22Rv1 (cell line): ENCODE results near the gene C1QTNF9.
"Not testable (repeated sequence)": the region's sequence is repeated elsewhere in the genome, so short reads cannot be mapped to it uniquely, and the experiment has no call there.

Experiments used
- H3K27ac ChIP-seq: fragments of 450-650 bp; 2 replicates; pipeline ENCODE4 v1.5.1; 2017
- ZFX ChIP-seq: fragments of 450-650 bp; IDR thresholded peaks from 2 replicates; pipeline ENCODE4 v1.6.1; 2017; ENCODE audit warnings: antibody characterized with exemption, borderline replicate concordance
- TF ChIP-seq, protein P1 (sequence below): fragments of 450-650 bp; IDR thresholded peaks from 2 replicates; pipeline ENCODE4 v1.5.1; 2017; ENCODE audit warnings: mild to moderate bottlenecking

The C1QTNF9 gene

DNA sequence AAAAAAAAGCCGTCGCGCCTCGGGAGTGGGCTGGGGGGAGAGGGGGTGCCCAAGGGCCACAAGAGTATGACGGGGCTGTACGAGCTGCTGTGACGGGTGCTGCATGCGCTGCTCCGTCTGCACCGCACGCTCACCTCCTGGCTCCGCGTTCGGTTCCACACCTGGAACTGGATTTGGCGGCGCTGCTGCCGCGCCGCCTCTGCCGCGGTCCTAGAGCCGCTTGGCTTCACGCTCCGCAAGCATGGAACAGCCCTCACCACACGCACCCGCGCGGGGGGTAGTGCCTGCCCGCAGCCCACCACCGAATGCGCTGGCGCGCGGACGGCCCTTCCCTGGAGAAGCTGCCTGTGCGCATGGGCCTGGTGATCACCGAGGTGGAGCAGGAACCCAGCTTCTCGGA, 18.8 kb downstream of the C1QTNF9 start:
- TF ChIP-seq ZFX, result no peak
- TF ChIP-seq, protein P1, sequence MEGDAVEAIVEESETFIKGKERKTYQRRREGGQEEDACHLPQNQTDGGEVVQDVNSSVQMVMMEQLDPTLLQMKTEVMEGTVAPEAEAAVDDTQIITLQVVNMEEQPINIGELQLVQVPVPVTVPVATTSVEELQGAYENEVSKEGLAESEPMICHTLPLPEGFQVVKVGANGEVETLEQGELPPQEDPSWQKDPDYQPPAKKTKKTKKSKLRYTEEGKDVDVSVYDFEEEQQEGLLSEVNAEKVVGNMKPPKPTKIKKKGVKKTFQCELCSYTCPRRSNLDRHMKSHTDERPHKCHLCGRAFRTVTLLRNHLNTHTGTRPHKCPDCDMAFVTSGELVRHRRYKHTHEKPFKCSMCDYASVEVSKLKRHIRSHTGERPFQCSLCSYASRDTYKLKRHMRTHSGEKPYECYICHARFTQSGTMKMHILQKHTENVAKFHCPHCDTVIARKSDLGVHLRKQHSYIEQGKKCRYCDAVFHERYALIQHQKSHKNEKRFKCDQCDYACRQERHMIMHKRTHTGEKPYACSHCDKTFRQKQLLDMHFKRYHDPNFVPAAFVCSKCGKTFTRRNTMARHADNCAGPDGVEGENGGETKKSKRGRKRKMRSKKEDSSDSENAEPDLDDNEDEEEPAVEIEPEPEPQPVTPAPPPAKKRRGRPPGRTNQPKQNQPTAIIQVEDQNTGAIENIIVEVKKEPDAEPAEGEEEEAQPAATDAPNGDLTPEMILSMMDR, result no peak

GRCh38 chr13:24338721-24339120, 29.3 kb downstream of the C1QTNF9 start:
- no peak overlapping the region for H3K27ac ChIP-seq
- TF ChIP-seq, protein P1, result no peak
- TF ChIP-seq ZFX, result no peak

More for the DNA sequence above, 18.8 kb downstream of the C1QTNF9 start:
- no peak overlapping the region for H3K27ac ChIP-seq

DNA sequence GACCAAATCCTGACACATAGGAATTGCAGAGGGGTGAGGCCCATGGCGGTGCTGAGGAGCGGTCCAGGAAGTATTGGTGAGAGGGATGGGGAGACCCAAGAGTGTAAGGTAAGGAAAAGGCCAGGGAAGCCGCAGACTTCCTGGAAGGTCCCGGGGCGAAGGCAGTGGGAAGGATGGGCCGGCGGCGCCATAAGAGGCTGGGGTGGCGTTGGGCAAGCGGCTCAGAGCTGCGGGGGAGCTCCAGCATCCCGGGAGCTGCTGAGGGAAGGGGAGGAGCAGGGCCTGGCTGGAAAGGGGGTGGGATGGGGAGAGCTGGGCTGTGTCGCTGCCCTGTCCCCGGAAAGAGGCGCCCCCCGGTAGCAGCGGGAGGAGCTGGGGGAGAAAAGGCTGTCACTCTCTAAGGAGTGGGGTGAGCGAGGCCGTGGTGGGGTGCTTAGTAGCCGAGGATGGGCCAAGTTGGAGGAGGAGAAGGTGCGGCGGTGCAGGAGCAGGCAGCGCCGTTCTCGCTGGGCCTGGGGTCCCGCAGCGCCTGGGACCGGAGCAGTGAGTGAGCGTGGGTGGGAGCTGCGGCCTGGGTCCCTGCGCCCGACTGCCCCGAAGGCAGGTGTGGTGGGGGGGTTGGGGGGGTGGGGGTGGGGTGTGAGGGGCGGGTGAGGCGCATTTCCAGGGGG, 30.7 kb downstream of the C1QTNF9 start:
- TF ChIP-seq, protein P1, result no peak
- no peak for TF ChIP-seq ZFX

DNA sequence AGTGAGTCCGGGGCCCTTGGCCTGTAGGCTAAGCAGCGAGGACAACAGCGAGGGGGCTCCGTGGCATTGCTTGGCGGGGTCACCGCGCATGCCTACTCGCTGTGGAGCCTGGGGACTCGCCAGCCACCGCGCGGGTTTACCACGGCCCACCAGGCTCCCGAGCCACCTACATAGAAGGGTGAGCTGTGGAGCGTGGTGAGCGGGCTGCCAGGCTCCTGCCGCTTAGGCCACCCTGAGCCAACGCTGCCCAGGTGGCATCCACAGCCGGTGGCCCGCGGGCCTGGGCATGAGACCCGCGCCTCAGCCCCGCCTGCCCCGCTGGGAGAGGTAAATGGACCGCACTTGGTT, 31.2 kb downstream of the C1QTNF9 start:
- TF ChIP-seq ZFX, result no peak
- TF ChIP-seq, protein P1, result no peak
- H3K27ac ChIP-seq, result no peak overlapping the region

More for the DNA sequence above, 30.7 kb downstream of the C1QTNF9 start:
- H3K27ac ChIP-seq, result no peak overlapping the region

DNA sequence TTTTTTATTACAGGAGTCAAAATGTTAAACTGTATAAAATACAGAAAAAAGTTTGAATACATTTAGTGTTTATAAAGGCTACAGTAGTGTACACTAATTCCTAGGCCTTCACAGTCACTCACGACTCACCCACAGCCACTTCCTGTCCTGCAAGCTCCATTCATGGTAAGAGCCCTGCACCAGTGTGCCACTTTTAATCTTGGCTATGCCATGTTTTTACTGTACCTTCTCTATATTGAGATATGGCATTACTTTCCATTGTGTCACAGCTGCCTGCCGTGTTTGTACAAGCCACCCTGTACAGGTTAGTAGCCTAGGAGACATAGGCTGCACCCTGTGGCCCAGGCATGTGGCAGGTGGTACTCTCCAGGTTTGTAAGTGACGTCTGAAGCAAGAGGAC, 32.1 kb downstream of the C1QTNF9 start:
- TF ChIP-seq, protein P1, result no peak
- TF ChIP-seq ZFX, result no peak
- no peak overlapping the region for H3K27ac ChIP-seq

DNA sequence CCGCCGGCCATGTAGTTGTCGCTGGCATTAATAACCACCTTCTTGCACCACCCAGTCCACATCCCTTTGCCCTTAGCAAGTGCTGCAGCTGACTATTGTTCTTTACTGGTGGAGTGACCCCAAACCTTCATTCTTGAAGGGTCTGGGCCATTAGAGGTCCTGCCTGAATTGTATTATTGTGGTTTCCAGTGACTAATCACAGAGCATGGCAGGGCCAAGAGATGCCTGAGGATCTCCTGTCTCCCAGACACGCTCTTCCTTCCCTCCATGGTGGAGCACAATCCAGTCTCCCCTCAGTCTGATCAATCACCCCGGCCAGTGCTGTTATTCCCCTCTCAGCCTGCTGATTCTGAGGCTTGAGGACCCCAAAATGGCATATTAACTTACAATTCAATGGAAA, 39.0 kb downstream of the C1QTNF9 start:
- no peak overlapping the region for H3K27ac ChIP-seq
- TF ChIP-seq, protein P1, result no peak
- no peak for TF ChIP-seq ZFX

- TF ChIP-seq ZFX, result no peak
- TF ChIP-seq, protein P1, result no peak
These were observed 39.6 kb downstream of the C1QTNF9 start for GRCh38 chr13:24348797-24349515.

DNA sequence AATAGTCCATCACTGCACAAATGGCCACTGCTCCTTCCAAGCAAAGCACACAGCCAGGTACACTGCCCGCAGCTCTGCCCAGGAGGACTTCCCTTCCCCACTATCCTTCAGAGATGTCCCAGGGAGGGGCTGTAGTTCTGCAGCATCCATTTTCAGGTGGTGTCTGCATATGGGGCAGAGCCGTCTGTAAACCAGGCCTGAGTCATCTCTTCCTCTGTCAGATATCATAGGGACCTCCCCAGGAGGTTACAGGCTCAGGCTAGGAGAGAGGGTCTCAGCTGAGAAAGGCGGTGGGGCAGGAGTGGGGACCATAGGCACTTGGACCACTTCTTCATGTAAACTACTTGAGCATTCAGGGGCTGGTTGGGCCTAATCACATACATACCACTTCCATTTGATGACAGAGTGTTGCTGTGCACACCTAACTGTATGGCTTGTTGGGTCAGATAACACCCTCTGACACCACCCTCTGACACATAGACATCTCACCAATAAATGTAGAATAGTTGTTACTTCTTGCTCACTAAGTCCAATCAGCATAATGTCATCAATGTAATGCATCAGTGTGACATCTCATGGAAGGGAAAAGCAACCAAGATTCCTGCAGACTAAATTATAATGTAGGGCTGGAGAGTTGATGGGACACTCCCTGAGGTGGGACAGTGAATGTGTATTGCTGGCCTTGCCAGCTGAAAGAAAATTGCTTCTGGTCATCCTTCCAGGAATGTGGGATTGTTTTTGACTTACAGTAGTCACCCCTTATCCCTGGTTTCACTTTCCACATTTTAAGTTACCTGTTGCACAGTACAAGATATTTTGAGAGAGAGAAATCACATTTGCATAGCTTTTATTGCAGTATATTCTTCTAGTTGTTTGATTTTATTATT, 40.6 kb downstream of the C1QTNF9 start:
- H3K27ac ChIP-seq, result not testable (repeated sequence)

More at GRCh38 chr13:24348797-24349515, 39.6 kb downstream of the C1QTNF9 start:
- no peak overlapping the region for H3K27ac ChIP-seq
